Islet of Langerhans (tissue), 1 donor: ENCODE data around the gene S100A3.
"Not testable (repeated sequence)": the region's sequence is repeated elsewhere in the genome, so short reads cannot be mapped to it uniquely, and the experiment has no call there.

Source experiments
- FAIRE-seq: peaks from one replicate; lab custom pipeline; 2011; peaks lifted over from hg19 to GRCh38; lab: Jason Lieb, UNC

The S100A3 gene

DNA sequence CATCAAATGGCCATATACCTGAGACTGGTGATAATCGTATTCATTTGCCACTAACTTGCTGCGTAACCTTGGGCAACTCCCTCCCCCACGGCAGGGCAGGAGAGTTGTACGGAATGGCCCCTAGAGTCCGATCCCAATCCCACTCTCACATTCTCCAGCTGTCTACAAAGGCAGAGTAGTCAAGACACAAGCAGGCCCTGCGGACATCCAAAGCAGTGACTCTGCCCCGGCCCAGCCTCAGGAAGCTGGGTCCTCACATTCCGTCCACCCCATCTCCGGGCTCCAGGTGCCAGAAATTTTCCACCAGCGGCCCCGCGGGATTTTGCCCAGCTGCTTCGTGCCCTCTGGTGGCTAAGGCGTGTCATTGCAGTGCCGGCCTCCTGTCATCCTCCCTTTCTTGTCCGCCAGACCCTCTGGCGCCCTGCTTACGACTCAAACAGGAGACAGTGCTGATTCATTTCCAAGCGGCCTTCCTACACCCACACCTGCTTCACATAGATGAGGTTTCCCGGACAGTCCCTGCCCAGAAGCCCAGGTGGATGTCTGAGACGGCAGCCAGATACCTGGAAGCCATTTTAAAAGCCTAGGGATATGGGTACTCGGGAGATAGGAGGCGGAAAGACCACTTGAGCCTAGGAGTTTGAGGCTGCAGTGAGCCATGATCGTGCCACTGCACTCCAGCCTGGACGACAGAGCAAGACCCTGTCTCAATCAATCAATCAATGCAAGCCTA, 19.5 kb upstream of the S100A3 start:
- no peak for FAIRE-seq

- no peak for FAIRE-seq
Measured at GRCh38 chr1:153567621-153568366, 18.7 kb upstream of the S100A3 start.

- FAIRE-seq: no peak
Measured at GRCh38 chr1:153566414-153567371, 17.6 kb upstream of the S100A3 start.

DNA sequence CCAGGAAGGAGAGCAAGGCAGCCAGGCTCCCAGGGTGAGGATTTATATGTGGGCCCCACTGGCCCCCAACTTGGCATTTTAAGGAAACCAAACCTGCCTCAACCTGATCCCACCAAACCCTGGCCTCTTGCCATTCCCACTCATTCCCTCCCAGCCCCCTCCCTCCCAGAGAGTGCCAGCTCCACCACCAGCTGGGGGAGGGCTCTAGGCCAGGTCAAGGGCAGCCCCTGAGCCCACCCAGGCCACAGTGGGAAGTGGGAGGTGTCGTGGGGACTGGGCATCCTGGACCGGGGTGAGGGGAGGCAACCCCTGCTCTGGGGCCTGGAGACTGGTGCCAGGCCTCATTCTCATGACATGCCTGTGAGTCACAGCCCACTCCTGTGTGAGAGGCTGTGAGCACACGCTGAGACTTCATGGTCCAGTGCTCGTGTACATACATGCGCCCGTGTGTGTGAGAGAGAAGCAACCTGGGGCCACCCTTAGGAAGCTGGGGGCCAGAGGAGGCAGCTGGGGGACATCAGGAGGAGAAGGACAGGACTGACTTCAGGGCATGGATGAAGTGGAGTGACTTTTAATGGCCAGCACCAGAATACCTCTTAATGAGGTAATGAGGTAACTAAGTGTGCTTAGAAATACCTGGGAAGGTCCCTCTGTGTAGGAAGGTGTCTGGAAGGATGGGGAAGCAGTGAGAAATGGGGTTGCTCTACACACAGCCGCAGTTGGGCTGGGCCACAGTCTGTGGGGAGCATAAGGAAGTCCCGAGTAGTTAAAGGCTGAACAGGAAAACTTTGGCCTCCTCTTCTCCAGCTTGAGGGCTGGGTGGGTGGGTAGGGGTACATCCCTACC, 16.7 kb upstream of the S100A3 start, which contains the start of gene S100A2:
Gene S100A2, minus strand, starts transcription at position 316 of the 846 bp plus-strand sequence. CDS start 1,967 bp downstream, outside the sequence.
- no peak for FAIRE-seq

DNA sequence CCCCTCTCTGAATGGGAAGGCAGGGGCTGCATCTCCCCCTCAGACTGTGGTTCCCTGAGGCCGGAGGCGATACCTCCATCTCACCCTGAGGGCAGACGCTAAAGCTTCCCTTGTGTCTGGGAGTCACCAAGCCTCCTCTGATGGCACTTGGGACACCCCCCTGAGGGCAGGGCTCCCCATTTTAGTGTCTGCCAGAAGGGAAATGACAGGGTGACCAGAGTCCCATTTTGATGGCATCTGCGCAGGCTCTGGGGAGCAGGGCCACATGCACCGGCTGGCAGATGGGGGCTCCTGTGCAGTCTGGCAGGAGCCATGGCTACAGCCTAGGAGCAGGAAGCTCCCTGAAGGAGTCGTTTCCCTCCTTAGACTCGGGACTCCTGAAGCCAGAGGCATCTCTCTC, 14.9 kb upstream of the S100A3 start:
- FAIRE-seq: no peak

DNA sequence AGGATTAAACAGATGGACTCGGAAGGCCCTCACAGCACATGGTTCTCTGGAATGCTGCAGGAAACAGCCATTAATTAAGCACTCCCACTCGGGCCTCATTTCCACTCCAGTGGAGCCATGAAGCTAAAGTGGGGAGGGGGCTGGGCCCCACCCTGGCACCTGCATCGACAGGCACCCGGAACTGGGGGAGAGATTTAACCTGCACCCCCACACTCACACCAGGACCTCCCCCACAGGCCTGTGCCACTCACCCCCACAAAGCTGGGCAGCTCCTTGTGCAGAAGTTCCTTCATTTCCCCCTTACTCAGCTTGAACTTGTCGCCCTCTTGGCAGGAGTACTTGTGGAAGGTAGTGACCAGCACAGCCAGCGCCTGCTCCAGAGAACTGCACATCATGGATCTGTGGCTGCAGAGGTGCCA, 14.4 kb upstream of the S100A3 start:
- no peak for FAIRE-seq

- not testable (repeated sequence) for FAIRE-seq
Measured at GRCh38 chr1:153562021-153562420, 13.0 kb upstream of the S100A3 start.

DNA sequence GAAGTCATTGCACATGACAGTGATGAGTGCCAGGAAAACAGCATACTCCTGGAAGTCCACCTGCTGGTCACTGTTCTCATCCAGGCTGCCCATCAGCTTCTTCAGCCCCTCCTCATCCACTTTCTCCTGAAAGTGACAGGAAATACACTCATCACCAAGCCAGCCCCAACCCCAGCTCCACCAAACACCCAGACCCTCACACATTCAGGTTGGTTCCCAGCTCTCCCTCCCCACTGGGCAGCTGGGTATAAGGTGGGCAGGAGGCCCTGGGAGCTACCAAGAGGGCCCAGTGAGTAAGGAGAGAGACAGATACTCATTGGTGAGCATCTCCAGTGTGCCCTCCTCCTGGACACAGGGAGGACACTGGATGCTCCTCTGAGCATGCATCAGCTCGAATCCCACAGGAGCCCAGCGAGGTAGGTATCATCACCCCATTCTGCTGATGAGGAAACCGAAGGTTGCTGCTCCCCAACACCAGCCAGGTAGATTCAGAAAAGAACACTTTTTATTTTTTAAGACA, 12.5 kb upstream of the S100A3 start:
- no peak for FAIRE-seq

DNA sequence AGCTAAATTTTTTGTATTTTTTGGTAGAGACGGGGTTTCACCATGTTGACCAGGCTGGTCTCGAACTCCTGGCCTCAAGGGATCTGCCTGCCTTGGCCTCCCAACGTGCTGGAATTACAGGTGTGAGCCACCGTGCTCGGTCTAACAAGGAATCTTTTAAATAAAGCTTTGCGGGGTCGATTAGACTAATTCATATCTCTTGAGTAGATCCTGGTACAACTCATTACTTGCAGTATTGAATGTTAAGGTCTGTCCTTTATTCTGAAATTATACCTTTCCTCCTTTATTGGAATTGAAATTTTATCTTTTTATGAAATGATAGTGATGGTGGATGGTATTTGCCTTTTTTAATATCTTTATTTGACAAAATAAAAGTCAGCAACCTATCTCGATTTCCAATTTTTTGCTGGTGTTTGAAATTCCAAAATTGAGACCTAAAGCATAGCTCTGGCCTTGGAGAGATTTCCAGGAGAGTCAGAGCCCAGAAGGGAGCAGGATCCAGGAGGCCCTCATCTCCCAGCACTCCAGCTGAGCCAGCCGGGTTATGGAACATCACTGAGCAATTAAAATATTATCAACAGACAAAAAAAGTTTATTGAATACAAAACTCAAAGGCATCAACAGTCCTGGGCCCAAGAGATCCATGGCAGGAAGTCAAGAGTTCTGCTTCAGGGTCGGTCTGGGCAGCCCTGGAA, 11.9 kb upstream of the S100A3 start:
- no peak for FAIRE-seq

- no peak for FAIRE-seq
Measured at GRCh38 chr1:153560241-153560640, 11.2 kb upstream of the S100A3 start.

DNA sequence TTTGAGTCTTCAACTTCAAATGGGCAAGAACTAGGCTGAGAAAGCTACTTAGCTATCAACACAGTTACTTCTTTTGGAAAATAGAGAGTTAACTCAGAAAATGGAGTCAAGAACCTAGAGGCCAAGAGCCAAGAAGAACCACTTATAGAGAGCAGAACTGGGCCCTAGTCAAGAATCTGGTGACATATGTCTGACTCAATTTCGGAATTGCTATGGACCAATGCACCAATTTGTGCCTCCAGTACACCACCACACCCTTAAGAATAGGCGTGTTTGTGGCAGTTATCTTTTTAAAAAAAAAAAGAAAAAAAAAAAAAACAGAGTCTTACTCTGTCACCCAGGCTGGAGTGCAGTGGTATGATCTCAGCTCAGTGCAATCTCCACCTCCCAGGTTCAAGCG, 8.8 kb upstream of the S100A3 start:
- no peak for FAIRE-seq

GRCh38 chr1:153556348-153556747, 7.3 kb upstream of the S100A3 start:
- FAIRE-seq: no peak

DNA sequence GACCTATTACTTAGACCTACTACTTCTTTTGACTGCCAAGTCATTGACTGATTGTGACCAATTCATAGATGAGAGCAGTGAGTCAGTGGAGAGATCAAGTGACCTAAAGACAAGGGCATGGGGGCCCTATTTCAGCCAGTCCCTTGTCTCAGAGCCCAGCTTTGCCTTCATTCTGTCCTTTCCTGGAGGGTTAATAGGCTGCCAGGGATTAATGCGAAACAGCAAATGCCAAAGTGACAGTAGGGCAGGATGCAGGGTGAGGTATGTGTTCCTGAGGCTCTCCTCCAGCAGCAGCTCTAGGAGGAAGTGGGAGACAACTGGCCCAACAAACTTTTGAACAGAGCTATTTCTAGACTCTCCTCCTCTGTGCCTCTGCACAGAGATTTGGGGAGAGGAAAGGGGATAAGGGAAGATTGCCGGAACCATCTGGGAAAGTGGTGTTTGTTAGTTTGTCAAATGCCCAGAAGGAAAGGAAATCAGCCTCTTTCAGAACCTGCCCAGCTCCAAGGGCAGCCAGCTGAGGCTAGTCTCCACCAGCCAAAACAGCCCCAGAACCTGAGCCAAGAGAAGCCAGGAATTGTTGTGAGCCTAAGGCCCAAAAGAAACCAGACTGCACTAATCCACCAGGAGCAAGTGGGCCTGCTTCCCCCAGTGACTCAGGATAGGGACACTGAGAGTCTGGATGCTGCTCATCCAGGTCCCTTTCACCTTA, 4.9 kb upstream of the S100A3 start:
- no peak for FAIRE-seq

GRCh38 chr1:153553096-153553495, 4.0 kb upstream of the S100A3 start:
- no peak for FAIRE-seq

DNA sequence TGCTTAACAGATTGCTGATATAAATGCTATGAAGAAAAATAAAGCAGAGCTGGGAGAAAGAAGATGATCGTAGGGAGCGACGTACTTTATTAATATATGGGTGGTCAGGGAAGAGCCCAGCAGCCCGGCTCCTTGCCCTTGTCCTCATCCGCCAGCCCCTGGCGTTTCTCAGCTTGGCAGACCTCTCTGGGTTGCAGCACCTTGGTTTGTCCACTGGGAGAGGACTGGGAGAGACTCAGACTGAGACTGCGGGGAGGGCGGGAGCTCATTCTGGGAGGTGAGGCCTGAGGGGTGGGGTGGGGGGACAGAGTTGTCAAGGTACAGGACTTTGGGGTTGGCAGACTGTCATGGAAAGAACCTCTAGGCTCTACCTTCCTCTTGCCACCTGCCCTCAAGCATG, 3.3 kb upstream of the S100A3 start:
- no peak for FAIRE-seq

- FAIRE-seq: no peak
Measured at GRCh38 chr1:153550827-153551500, 1.9 kb upstream of the S100A3 start.

DNA sequence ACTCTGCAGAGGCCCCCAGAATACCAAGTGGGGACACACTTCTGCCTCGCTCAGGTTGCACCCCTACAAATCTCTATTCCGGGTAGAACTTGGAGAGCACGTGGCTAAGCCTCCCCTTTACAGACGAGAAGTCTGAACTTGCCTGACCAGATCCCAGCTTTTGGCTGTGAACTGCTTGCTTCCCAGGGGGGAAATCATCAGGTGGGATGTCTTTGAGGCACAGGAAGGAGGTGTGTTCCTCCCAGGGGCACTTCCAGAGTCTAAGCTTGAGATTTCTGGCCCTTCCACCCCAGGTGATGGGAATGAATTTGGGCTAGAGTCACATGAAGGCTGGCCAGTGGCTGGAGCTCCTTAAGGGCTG, 1.3 kb upstream of the S100A3 start:
- no peak for FAIRE-seq

DNA sequence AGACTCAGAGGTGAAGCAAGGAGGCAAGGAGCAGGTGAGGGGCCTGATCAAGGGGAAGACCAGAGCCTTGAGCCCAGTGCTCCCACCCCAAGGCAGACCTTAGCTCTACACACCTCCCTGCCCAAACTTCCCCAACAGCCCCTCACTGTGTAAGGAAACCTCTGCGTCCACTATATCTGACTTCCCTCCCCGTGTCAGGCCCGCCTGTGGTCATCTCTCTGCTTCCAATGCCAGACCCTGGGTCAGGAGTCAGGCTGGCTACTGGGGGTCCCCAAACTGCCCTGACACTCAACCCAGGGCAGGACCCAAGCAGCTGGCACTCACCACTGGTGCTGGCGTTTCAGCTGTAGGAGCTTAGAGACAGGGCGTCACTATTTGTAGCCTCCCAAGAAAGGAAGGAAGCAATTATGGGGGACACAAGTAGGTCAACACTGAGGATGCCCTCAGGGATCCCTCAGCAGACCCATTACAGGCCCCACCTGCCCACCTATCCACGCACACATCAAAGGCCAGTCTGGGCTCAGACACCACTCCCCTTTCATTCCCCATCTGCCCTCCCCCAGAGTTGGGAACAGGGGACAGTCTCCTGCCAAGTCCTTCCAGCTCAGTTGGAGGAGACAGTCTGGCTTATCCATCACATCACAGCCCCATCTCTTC, 811 bp upstream of the S100A3 start:
- no peak for FAIRE-seq
